Amygdala (tissue), 56 donors: ENCODE results near the gene MIER2.
"Not testable (repeated sequence)": the region's sequence is repeated elsewhere in the genome, so short reads cannot be mapped to it uniquely, and the experiment has no call there.

Source experiments
- DNase-seq, 56 donors: peaks; one replicate each; lab custom pipeline; 2025; lab: John Stamatoyannopoulos, UW

Gene MIER2

DNA sequence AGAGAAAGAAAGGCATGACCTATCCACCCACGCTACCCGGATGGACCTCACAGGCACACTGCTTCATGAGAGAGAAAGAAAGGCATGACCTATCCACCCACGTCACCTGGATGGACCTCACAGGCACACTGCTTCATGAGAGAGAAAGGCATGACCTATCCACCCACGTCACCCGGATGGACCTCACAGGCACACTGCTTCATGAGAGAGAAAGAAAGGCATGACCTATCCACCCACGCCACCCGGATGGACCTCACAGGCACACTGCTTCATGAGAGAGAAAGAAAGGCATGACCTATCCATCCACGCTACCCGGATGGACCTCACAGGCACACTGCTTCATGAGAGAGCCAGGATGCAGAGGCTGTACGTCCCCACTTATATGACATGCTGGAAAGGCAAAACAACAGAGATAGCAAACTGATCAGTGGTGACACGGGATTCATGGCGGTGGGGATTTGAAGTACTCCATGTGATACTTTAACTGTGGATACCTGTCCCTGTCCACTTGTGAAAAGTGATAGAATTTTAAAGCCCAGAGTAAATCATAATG, 73.8 kb downstream of the MIER2 start:
- not testable (repeated sequence) for DNase-seq

DNA sequence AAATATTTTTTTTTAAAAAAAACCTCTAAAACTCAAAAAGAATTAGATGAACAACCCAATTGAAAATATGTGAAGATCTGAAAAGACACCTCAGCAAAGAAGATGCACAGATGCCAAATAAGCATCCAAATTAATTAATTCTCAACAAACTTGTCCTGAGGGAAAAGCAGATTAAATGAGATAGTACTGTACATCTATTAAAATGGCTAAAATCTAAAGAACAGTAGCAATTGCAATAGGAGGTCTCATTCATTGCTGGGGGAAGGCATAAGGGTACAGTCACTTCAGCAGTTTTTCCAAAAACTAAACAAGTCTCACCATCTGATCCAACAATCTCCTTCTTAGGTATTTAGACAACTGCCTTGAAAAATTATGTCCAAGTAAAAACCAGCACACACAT, 75.4 kb downstream of the MIER2 start:
- no peak for DNase-seq

DNA sequence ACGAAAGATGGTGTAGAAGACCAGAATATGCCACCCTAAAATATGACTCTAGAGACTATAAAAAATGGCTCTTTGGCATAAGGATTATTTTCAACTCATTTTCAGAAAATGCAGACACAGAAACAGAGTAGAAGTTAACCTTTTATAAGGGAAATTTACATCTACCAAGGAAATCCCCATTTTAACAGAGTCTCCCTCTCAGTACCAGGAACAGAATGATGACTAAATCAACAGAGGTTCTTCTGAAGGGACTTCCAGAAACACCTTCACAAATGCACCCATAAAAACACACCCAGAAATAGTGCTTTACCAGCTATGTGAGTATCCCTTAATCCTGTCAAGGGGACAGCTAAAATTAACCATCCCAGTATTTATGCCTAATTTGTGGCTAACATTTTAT, 82.5 kb downstream of the MIER2 start:
- no peak for DNase-seq

DNA sequence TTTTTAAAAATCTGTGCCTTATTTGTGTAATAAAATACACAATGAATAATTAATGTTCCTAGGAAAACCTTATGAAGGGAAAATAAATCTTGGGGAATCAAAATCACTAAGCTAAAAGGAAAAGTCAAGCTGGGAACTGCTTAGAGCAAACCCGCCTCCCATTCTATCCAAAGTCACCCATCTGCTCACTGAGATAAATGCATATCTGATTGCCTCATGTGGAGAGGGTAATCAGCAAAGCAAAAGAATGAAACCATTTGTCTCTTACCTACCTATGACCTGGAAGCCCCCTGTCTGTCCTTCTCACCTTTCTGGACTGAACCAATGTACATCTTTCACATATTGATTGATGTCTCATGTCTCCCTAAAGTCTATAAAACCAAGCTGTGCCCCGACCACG, 87.8 kb downstream of the MIER2 start:
- DNase-seq, result not testable (repeated sequence)
